ENCODE data around the gene FBN1. TPM values are rescaled to one million over a fixed set of nuclear protein-coding genes. Genes with fewer than 3 reads are reported as not detected.

The FBN1 gene
- total RNA-seq, 1 donor from 2014 or later: 164 TPM

- Histone ChIP-seq H3K27me3 (no peaks in the 10 kb centered on the region), H3K9me3 (no peaks in the 10 kb centered on the region), H3K36me3 (no peaks in the 10 kb centered on the region), H3K4me3 (no peak overlapping the region), H3K4me1 (no peaks in the 10 kb centered on the region), H3K27ac (no peak overlapping the region)
- DNase-seq (ENCODE audit: low spot score in 2 of 2): no peak
- intact Hi-C loops (cut with DNase I): no loop called here
- TF ChIP-seq, protein P1, sequence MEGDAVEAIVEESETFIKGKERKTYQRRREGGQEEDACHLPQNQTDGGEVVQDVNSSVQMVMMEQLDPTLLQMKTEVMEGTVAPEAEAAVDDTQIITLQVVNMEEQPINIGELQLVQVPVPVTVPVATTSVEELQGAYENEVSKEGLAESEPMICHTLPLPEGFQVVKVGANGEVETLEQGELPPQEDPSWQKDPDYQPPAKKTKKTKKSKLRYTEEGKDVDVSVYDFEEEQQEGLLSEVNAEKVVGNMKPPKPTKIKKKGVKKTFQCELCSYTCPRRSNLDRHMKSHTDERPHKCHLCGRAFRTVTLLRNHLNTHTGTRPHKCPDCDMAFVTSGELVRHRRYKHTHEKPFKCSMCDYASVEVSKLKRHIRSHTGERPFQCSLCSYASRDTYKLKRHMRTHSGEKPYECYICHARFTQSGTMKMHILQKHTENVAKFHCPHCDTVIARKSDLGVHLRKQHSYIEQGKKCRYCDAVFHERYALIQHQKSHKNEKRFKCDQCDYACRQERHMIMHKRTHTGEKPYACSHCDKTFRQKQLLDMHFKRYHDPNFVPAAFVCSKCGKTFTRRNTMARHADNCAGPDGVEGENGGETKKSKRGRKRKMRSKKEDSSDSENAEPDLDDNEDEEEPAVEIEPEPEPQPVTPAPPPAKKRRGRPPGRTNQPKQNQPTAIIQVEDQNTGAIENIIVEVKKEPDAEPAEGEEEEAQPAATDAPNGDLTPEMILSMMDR (IDR thresholded peaks at IDR 0.05): no peak
These were observed 275.0 kb downstream of the FBN1 start for GRCh38 chr15:48370460-48370859.

DNA sequence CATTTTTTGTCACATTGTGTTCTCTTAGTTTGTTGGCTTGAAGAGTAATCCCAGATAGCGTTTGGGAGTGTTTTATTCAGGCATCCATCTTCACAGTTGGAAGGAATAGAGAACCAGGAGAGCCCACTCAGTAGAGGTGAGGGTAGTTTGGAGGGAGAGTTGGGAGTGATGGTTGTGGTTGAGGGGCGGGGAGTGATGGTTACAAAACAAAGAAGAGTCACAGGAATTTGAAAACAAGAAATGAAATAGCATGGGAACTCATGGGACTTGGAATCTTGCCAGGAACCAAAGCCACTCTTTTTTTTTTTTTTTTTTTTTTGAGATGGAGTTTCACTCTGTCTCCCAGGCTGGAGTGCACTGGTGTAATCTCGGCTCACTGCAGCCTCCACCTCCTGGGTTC is 278.0 kb downstream of the FBN1 start:
- Histone ChIP-seq H3K27ac (no peak overlapping the region), H3K9me3 (no peaks in the 10 kb centered on the region), H3K4me1 (no peaks in the 10 kb centered on the region), H3K4me3 (no peak overlapping the region), H3K36me3 (no peaks in the 10 kb centered on the region), H3K27me3 (no peaks in the 10 kb centered on the region)
- DNase-seq (ENCODE audit: low spot score in 2 of 2): no peak
- TF ChIP-seq, protein P1 (IDR thresholded peaks at IDR 0.05): no peak
- intact Hi-C loops (cut with DNase I): no loop called here

DNA sequence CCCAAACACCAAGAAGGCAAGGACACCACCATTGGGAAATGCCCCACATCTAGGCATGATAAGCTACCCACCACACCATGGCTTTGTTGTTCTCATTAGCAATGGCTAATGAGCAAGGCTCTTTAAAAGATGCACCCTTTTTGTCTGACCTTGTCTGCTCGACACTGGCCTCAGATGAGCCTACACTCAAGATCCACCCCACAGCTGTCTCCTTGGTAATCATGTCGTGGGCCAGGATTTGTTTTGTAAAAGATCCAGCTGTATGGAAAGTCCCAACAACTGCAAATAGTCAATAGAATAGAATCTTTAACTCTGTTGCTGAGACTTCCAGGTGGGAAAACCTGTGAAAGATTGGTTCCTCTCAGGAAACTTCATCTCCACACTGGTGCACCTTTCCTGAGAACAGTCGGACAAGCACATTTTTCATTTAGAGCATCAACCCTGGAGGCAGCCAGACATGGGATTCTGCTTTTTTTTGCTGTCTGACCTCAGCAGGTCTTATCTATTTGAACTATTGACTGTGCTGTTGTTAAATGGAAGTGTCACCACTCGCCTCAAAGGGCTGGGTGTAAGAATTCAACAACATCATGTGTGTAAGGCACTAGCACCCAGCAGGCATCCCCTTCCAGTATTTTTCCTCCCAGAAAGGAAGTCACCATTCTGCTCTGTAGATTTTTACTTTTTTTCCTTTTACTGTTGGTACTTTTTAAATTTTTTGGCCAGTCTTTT is 278.8 kb downstream of the FBN1 start:
- no peak overlapping the region for H3K4me3 ChIP-seq
- TF ChIP-seq, protein P1 (IDR thresholded peaks at IDR 0.05): no peak
- no peak for DNase-seq (ENCODE audit: low spot score in 2 of 2)
- no peaks in the 10 kb centered on the region for H3K27me3 ChIP-seq
- intact Hi-C loops (cut with DNase I): no loop called here
- H3K9me3 ChIP-seq: no peaks in the 10 kb centered on the region
- H3K27ac ChIP-seq: no peak overlapping the region
- no peaks in the 10 kb centered on the region for H3K4me1 ChIP-seq
- H3K36me3 ChIP-seq: no peaks in the 10 kb centered on the region

DNA sequence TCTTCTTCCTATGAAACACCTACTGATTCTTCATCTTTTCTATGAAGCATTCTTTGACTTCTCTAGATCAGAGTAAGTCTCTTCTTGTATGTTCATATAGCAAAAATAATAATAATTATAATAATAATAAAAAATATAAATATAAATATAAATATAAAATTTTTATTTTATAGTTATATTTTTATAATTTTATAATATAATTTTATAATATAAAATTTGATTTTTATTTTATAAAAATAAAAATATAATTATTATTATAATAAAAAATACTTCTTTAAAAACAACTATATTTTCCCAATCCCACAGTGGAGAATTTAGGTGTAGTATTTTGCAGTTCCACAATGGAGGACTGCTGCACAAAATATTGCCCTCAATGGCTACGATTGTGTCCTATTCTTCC is 279.9 kb downstream of the FBN1 start:
- DNase-seq (ENCODE audit: low spot score in 2 of 2): no peak
- TF ChIP-seq, protein P1 (IDR thresholded peaks at IDR 0.05): no peak
- Histone ChIP-seq H3K4me1 (no peaks in the 10 kb centered on the region), H3K9me3 (no peaks in the 10 kb centered on the region), H3K36me3 (no peaks in the 10 kb centered on the region), H3K27me3 (no peaks in the 10 kb centered on the region), H3K27ac (no peak overlapping the region), H3K4me3 (no peak overlapping the region)
- intact Hi-C loops (cut with DNase I): no loop called here

- intact Hi-C loops (cut with DNase I): no loop called here
- H3K27me3 ChIP-seq: no peaks in the 10 kb centered on the region
- TF ChIP-seq, protein P1 (IDR thresholded peaks at IDR 0.05): no peak
- DNase-seq (ENCODE audit: low spot score in 2 of 2): no peak
- peaks cover 0 to 6% of the 10 kb centered on the region in 2 donors for H3K4me1 ChIP-seq
- H3K4me3 ChIP-seq: no peak overlapping the region
- H3K27ac ChIP-seq: no peak overlapping the region
- H3K9me3 ChIP-seq: no peaks in the 10 kb centered on the region
- H3K36me3 ChIP-seq: no peaks in the 10 kb centered on the region
These were observed 282.0 kb downstream of the FBN1 start for GRCh38 chr15:48363474-48363873.
